Spleen (tissue), 7 donors: Measurements from ENCODE around the gene OR10H2.

Experiments
- CTCF ChIP-seq, 11 experiments: fragments of 200-600 bp in 7 of 11; fragments of 450-650 bp in 4 of 11; sonication (generic) in 4 of 11; IDR thresholded peaks in 8 of 11; conservative IDR thresholded peaks in 3 of 11; 1 replicate in 7 of 11; 2 replicates in 4 of 11; pipeline versions ENCODE4 v1.4.0 to v1.8.0; 2016 to 2021; ENCODE audit warnings: antibody characterized with exemption in 11 of 11, inconsistent platforms in 4 of 11, mild to moderate bottlenecking in 1 of 11
- POLR2A ChIP-seq, 3 donors: fragments of 450-650 bp; IDR thresholded peaks; one replicate each; pipeline ENCODE4 v1.5.1; 2017; ENCODE audit warnings: antibody characterized with exemption in 3 of 3, mild to moderate bottlenecking in 1 of 3
- POLR2AphosphoS5 ChIP-seq, 3 donors: sonication (generic); formaldehyde crosslinking; IDR thresholded peaks; one replicate each; pipeline ENCODE4 v1.5.1; 2017; ENCODE audit warnings: antibody characterized with exemption in 3 of 3
- donor health status: DM: no; HTN: no; CAD: no; lungs with moderate emphysema.
- donor health status: DM: no; HTN: no; CAD: no.
- donor health status: DM: no; HTN: no; CAD: no.

GRCh38 chr19:15775249-15775648 is 47.4 kb downstream of the OR10H2 start:
- TF ChIP-seq CTCF (IDR thresholded peaks at IDR 0.05 in 8 of 11, conservative IDR thresholded peaks at IDR 0.05 in 3 of 11) (no peak), POLR2AphosphoS5 (IDR thresholded peaks at IDR 0.05) (no peak), POLR2A (IDR thresholded peaks at IDR 0.05) (no peak)
